ENCODE data around the gene IFRD2. TPM values are rescaled to one million over a fixed set of nuclear protein-coding genes. Genes with fewer than 3 reads are reported as not detected.
A peak's percentile ranks its signal among the peaks of the same experiment; 100 is the strongest.

IFRD2 gene
- total and polyA plus RNA-seq, 9 donors, result 36.9 to 68.1 (median 59.9) TPM

DNA sequence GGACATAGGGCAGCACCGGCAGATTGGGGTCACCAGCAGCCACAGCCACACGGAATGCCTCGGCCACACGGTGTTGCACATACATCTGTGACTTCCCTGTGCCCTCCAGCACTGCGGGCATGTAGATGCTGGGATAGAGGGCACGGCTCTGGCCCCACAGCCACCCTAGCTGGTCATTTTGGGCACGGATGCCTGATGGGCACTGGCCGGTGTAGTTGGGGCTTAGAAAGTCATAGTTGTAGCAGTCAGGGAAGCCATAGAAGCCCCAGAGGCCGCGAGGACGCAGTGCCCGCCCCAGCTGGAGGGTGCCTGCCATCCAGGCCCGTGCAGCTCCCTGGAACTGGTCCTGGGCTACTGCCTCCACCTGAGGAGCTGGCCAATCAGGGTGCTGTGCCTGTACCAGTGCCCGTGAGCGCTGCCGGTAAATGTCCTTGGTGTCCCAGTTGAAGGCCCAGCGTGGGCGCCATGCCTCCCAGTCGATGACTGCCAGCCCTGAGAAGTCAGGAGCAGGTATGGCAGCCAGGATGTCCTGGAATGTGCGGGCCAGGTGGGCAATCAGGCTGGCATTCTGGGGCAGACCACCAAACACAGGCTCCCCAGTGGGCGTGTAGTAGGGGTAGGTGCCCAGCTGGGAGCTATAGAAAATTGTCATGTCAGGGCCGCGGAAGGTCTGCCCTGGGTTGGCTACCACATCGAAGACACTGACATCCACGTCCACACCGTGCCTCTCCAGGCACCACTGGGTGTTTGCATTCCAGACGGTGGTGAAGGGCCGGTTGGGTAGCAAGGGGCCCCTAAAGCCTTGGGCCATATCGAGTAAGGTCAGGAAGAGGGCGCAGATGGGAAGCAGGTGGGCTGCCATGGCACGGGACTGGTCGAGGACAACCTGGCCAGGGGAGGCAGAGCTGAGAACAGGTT lies 10.1 kb upstream of the IFRD2 start:
- Histone ChIP-seq H3K27ac (ENCODE audit: low read length) (peak overlapping the region; percentile 65), H3K4me3 (ENCODE audit: low read length) (no peak overlapping the region), H3K4me1 (ENCODE audit: control insufficient read depth, insufficient read depth, low read length) (peaks cover 43% of the 10 kb centered on the region), H3K27me3 (ENCODE audit: control insufficient read depth, insufficient read depth, low read length) (no peaks in the 10 kb centered on the region), H3K9me3 (replicated peaks; ENCODE audit: control insufficient read depth, low read depth, low read length) (no peaks in the 10 kb centered on the region), H3K36me3 (ENCODE audit: control insufficient read depth, insufficient read depth, low read length) (peaks cover 3% of the 10 kb centered on the region)
- WGBS (ENCODE audit: insufficient coverage), result 83% methylated on average over 32 of the region's 32 CpGs
- DNase-seq, result peak; percentile 22

GRCh38 chr3:50300681-50301254 lies 8.5 kb upstream of the IFRD2 start:
- Histone ChIP-seq H3K4me3 (ENCODE audit: low read length) (no peak overlapping the region), H3K27ac (ENCODE audit: low read length) (peak overlapping the region; percentile 86), H3K9me3 (replicated peaks; ENCODE audit: control insufficient read depth, low read depth, low read length) (no peaks in the 10 kb centered on the region), H3K4me1 (ENCODE audit: control insufficient read depth, insufficient read depth, low read length) (peaks cover 43% of the 10 kb centered on the region), H3K36me3 (ENCODE audit: control insufficient read depth, insufficient read depth, low read length) (peaks cover 7% of the 10 kb centered on the region), H3K27me3 (ENCODE audit: control insufficient read depth, insufficient read depth, low read length) (no peaks in the 10 kb centered on the region)
- DNase-seq, result peak; percentile 31
- WGBS (ENCODE audit: insufficient coverage), result 83% methylated on average over 5 of the region's 6 CpGs

DNA sequence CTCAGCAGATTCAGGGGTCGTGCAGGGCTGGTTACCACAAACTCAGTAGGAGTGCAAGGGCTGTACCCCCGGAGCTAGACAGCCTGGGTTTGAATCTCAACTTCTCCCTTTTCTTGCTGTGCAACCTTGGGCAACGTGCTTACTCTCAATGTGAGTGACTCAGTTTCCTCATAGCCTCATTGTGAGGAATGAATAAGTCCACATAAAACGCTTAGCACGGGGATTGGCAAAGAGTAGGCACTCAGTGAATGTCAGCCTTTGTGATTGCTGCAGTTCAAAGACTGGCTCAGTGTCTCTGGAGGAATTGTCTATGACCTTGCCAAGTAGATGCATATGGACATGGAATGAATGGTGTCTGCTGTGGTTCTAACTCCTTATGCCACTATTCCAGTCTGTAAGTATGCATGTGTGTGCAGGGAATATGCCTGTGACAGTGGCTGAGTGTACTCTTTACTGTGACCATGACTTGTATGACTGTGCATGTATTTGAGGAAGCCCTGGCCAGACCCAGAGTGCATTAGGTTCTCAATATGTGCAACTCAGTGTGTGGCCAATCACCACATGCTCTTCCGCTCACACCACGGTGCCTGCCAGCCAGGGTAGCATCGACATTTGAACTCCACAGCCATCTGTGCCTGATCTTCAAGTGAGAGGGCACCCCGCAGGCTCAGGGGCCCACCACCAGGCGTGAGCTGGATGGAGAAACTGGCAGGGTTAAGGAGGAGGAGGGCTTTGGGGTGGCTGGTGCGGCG lies 7.9 kb upstream of the IFRD2 start:
- no peaks in the 10 kb centered on the region for H3K27me3 ChIP-seq (ENCODE audit: control insufficient read depth, insufficient read depth, low read length)
- DNase-seq, result peak; percentile 68
- H3K27ac ChIP-seq (ENCODE audit: low read length), result peak overlapping the region; percentile 86
- H3K4me1 ChIP-seq (ENCODE audit: control insufficient read depth, insufficient read depth, low read length), result peaks cover 43% of the 10 kb centered on the region
- peak overlapping the region; percentile 50 for H3K4me3 ChIP-seq (ENCODE audit: low read length)
- peaks cover 7% of the 10 kb centered on the region for H3K36me3 ChIP-seq (ENCODE audit: control insufficient read depth, insufficient read depth, low read length)
- no peaks in the 10 kb centered on the region for H3K9me3 ChIP-seq (replicated peaks; ENCODE audit: control insufficient read depth, low read depth, low read length)
- WGBS (ENCODE audit: insufficient coverage), result 48% methylated on average over 12 of the region's 12 CpGs

DNA sequence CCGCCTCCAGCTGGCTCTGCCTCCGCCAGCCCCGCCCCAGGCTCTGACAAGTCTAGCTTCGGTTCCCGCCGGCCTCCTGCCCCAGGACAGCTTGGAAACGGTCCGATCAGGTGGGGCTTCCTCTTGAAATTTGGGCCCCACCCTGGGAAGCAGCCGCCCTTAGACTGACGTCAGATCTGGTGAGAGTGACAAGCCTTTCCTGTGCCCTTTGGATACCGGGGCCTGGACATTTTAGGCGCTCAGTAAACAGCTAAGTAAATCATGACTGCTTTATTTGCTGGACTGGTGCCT lies 7.4 kb upstream of the IFRD2 start:
- 0% methylated on average over 12 of the region's 12 CpGs for WGBS (ENCODE audit: insufficient coverage)
- Histone ChIP-seq H3K27ac (ENCODE audit: low read length) (peak overlapping the region; percentile 86), H3K4me1 (ENCODE audit: control insufficient read depth, insufficient read depth, low read length) (peaks cover 43% of the 10 kb centered on the region), H3K9me3 (replicated peaks; ENCODE audit: control insufficient read depth, low read depth, low read length) (no peaks in the 10 kb centered on the region), H3K27me3 (ENCODE audit: control insufficient read depth, insufficient read depth, low read length) (no peaks in the 10 kb centered on the region), H3K36me3 (ENCODE audit: control insufficient read depth, insufficient read depth, low read length) (peaks cover 7% of the 10 kb centered on the region), H3K4me3 (ENCODE audit: low read length) (peak overlapping the region; percentile 50)
- no peak for DNase-seq

DNA sequence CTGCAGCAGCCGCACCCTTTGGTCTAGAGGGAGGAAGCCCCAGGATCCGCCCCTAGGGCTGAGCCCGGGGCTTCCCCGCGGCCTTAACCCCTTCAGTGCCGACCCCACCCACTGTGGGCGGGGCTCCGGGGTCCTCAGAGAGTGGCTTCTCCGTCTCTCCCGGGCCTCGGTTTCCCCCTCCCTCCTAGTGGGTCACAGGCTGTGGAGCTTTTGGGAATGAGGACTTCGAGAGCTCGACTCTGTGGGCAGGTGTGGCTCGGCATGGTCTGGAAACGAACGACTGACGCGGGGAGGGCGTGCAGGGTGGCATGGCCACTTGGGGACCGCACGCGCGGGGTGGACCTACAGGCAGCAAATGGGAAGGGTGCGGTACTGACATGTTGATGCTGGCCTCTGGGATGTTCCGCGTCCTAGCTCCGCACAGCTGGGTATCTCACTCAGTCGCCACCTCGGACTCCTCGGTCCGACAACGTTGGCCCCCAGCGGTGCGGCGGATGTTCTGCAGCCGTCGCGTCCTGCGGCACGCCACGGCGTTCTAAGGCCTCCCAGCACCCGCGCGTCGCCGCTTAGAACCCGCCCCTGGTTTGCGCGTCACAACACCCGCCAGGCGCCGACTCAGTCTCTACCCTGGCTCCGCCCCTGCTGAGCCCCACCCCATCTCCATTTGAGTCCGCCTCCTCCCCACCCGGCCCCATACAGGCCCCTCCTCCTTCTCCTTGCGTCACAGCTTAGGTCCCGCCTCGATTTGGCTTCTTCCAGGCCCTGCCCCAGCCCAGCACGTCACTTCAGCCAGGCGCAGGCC lies 6.8 kb upstream of the IFRD2 start, which contains the start of the genes HYAL3 and NAA80:
Gene HYAL3, minus strand, starts transcription at position 570 of the 802 bp plus-strand sequence. CDS start 3,803 bp downstream, outside the sequence.
Gene NAA80, minus strand, starts transcription at position 570 of the 802 bp plus-strand sequence. CDS start 1,942 bp downstream, outside the sequence.
- H3K27me3 ChIP-seq (ENCODE audit: control insufficient read depth, insufficient read depth, low read length), result no peaks in the 10 kb centered on the region
- WGBS (ENCODE audit: insufficient coverage), result under 1% methylated on average over 50 of the region's 61 CpGs
- H3K4me1 ChIP-seq (ENCODE audit: control insufficient read depth, insufficient read depth, low read length), result peaks cover 43% of the 10 kb centered on the region
- H3K36me3 ChIP-seq (ENCODE audit: control insufficient read depth, insufficient read depth, low read length), result peaks cover 7% of the 10 kb centered on the region
- peak within 1 kb of the TSS; percentile 93 for H3K27ac ChIP-seq (ENCODE audit: low read length)
- peak within 1 kb of the TSS; percentile 88 for H3K4me3 ChIP-seq (ENCODE audit: low read length)
- DNase-seq, result peak; percentile 100
- H3K9me3 ChIP-seq (replicated peaks; ENCODE audit: control insufficient read depth, low read depth, low read length), result no peaks in the 10 kb centered on the region

- peak overlapping the region; percentile 88 for H3K4me3 ChIP-seq (ENCODE audit: low read length)
- H3K27me3 ChIP-seq (ENCODE audit: control insufficient read depth, insufficient read depth, low read length), result no peaks in the 10 kb centered on the region
- DNase-seq, result peak; percentile 28
- H3K27ac ChIP-seq (ENCODE audit: low read length), result peak overlapping the region; percentile 93
- WGBS (ENCODE audit: insufficient coverage), result 36% methylated on average over 6 of the region's 9 CpGs
- peaks cover 40% of the 10 kb centered on the region for H3K4me1 ChIP-seq (ENCODE audit: control insufficient read depth, insufficient read depth, low read length)
- no peaks in the 10 kb centered on the region for H3K9me3 ChIP-seq (replicated peaks; ENCODE audit: control insufficient read depth, low read depth, low read length)
- H3K36me3 ChIP-seq (ENCODE audit: control insufficient read depth, insufficient read depth, low read length), result peaks cover 7% of the 10 kb centered on the region
These were observed 5.9 kb upstream of the IFRD2 start for GRCh38 chr3:50297896-50298725.

- WGBS (ENCODE audit: insufficient coverage), result 100% methylated on average over 2 of the region's 2 CpGs
- Histone ChIP-seq H3K9me3 (replicated peaks; ENCODE audit: control insufficient read depth, low read depth, low read length) (no peaks in the 10 kb centered on the region), H3K27me3 (ENCODE audit: control insufficient read depth, insufficient read depth, low read length) (no peaks in the 10 kb centered on the region), H3K27ac (ENCODE audit: low read length) (no peak overlapping the region), H3K36me3 (ENCODE audit: control insufficient read depth, insufficient read depth, low read length) (peaks cover 7% of the 10 kb centered on the region), H3K4me1 (ENCODE audit: control insufficient read depth, insufficient read depth, low read length) (peaks cover 39% of the 10 kb centered on the region), H3K4me3 (ENCODE audit: low read length) (no peak overlapping the region)
- peak; percentile 42 for DNase-seq
These were observed 5.2 kb upstream of the IFRD2 start for GRCh38 chr3:50297384-50297775.

DNA sequence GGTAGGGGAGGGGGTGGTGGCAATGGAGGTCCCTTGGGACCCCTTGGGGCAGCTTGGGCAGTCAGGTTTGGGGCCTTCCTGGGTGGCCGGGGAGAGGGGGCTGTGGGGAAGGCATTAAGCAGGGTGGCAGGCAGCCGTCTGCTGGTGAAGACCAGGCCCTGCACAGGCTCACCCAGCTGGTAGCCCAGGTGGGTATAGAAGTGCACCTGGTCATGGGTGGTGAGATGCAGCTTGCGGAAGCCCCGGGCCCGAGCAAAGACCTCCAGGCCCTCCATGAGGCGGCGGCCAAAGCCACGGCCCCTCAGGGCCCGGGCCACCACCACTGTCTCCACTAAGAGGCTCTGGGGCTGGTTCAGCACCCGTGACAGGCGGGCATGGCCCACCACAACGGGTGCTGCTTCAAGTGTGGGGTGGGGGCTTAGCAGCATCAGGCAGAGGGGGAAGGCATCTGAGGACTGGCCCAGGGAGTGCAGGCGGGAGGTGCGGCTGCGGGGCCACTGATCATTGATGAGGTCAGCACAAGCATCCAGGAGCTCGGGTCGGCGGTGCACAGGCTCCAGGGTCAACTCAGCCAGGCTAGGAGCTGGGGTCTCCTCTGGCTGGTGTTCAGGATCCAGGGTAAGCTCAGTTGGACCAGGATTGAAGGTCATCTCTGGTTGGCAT lies 4.6 kb upstream of the IFRD2 start:
- no peak overlapping the region for H3K27ac ChIP-seq (ENCODE audit: low read length)
- WGBS (ENCODE audit: insufficient coverage), result 90% methylated on average over 14 of the region's 18 CpGs
- no peaks in the 10 kb centered on the region for H3K9me3 ChIP-seq (replicated peaks; ENCODE audit: control insufficient read depth, low read depth, low read length)
- H3K36me3 ChIP-seq (ENCODE audit: control insufficient read depth, insufficient read depth, low read length), result peaks cover 7% of the 10 kb centered on the region
- peaks cover 37% of the 10 kb centered on the region for H3K4me1 ChIP-seq (ENCODE audit: control insufficient read depth, insufficient read depth, low read length)
- DNase-seq, result no peak
- H3K27me3 ChIP-seq (ENCODE audit: control insufficient read depth, insufficient read depth, low read length), result no peaks in the 10 kb centered on the region
- H3K4me3 ChIP-seq (ENCODE audit: low read length), result no peak overlapping the region
